Activated B cell treated with CpG ODN at 0.5 μM for 24 hours (primary cell): Measurements from ENCODE around the gene CTSH. TPM values are rescaled to one million over a fixed set of nuclear protein-coding genes. Genes with fewer than 3 reads are reported as not detected.

ENCODE experiments used
- ATAC-seq: fragments of 200-7000 bp; cut with Tn5 transposase; one replicate; pipeline ENCODE4 v1.10.0; 2021; ENCODE audit warnings: low read depth, mild to moderate bottlenecking, moderate library complexity
- CTCF ChIA-PET: fragments of 350-600 bp; sonication (Branson Sonifier 250); formaldehyde crosslinking; loops from one replicate; lab custom pipeline; 2021; ENCODE audit warnings: antibody characterized with exemption; lab: Charles Lee
- POLR2A ChIA-PET: fragments of 350-600 bp; sonication (Branson Sonifier 250); formaldehyde crosslinking; loops from one replicate; lab custom pipeline; 2021; ENCODE audit warnings: antibody characterized with exemption; lab: Charles Lee
- DNase-seq: peaks from one replicate; pipeline ENCODE4 v3.0.0; 2022
- H3K27ac Mint-ChIP-seq: one replicate; pipeline ENCODE4 v1.8.0; 2020; ENCODE audit warnings: mixed read lengths
- H3K27me3 Mint-ChIP-seq: one replicate; pipeline ENCODE4 v1.8.0; 2021; ENCODE audit warnings: mixed read lengths
- H3K36me3 Mint-ChIP-seq: one replicate; pipeline ENCODE4 v1.8.0; 2021; ENCODE audit warnings: low read depth, mixed read lengths
- H3K4me1 Mint-ChIP-seq: one replicate; pipeline ENCODE4 v1.8.0; 2021; ENCODE audit warnings: mixed read lengths
- H3K4me3 Mint-ChIP-seq: one replicate; pipeline ENCODE4 v1.8.0; 2020; ENCODE audit warnings: mild to moderate bottlenecking, mixed read lengths
- H3K9me3 Mint-ChIP-seq: one replicate; pipeline ENCODE4 v1.8.0; 2020; ENCODE audit warnings: mixed read lengths
- intact Hi-C: fragments of 100-400 bp; cut with micrococcal nuclease; formaldehyde crosslinking; loops from one replicate; pipeline ENCODE4 v1.15.1; 2024
- total RNA-seq: library from RNA; stranded (reverse); gene quantifications from 2 replicates; pipeline ENCODE4 v1.2.3, GENCODE V29; 2022
- TF ChIP-seq, protein P1 (sequence below): fragments of 200-600 bp; IDR thresholded peaks from one replicate; pipeline ENCODE4 v1.8.0; 2022; ENCODE audit warnings: antibody characterized with exemption, mild to moderate bottlenecking

The CTSH gene
- total RNA-seq, 1 donor from 2014 or later = 762 TPM

DNA sequence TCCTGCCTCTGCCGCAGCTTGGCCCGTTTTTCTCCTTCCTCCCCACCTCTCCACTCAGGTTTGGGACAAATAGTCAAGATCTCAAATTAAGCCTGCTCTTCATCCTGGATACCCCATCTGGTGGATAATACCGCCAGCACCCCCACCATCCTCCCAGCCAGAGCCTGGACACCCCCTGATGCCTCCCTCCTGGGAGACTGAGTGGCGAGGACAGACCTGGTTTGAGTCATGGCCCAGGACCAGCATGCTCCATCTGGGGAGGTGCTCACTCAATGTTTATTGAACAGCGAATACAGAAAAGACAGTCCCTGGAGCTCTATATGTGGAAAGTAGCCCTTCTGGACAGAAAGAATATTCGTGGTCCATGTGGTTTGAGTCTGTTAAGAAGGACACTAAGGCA lies 23.3 kb downstream of the CTSH start:
- H3K27ac Mint-ChIP-seq = peak overlapping the region; percentile 53
- ChIA-PET POLR2A (interaction anchor here (0.8 to 2.6 kb wide), 7 partner anchors 9 to 104 kb away, joined by 3 to 15 read pairs (median 8); partner anchors contain the start of gene MORF4L1), CTCF (interaction anchor here (0.9 to 2.8 kb wide), 8 partner anchors 11 to 263 kb away, joined by 3 to 17 read pairs (median 6); no protein-coding TSS in a partner anchor)
- DNase-seq (no peak), ATAC-seq (no peak)
- no peaks in the 10 kb centered on the region for H3K9me3 Mint-ChIP-seq
- no peaks in the 10 kb centered on the region for H3K27me3 Mint-ChIP-seq
- H3K4me3 Mint-ChIP-seq = no peak overlapping the region
- TF ChIP-seq, protein P1, sequence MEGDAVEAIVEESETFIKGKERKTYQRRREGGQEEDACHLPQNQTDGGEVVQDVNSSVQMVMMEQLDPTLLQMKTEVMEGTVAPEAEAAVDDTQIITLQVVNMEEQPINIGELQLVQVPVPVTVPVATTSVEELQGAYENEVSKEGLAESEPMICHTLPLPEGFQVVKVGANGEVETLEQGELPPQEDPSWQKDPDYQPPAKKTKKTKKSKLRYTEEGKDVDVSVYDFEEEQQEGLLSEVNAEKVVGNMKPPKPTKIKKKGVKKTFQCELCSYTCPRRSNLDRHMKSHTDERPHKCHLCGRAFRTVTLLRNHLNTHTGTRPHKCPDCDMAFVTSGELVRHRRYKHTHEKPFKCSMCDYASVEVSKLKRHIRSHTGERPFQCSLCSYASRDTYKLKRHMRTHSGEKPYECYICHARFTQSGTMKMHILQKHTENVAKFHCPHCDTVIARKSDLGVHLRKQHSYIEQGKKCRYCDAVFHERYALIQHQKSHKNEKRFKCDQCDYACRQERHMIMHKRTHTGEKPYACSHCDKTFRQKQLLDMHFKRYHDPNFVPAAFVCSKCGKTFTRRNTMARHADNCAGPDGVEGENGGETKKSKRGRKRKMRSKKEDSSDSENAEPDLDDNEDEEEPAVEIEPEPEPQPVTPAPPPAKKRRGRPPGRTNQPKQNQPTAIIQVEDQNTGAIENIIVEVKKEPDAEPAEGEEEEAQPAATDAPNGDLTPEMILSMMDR = no peak
- intact Hi-C loops = no loop called here
- H3K36me3 Mint-ChIP-seq = peaks cover 78% of the 10 kb centered on the region
- peaks cover 13% of the 10 kb centered on the region for H3K4me1 Mint-ChIP-seq

DNA sequence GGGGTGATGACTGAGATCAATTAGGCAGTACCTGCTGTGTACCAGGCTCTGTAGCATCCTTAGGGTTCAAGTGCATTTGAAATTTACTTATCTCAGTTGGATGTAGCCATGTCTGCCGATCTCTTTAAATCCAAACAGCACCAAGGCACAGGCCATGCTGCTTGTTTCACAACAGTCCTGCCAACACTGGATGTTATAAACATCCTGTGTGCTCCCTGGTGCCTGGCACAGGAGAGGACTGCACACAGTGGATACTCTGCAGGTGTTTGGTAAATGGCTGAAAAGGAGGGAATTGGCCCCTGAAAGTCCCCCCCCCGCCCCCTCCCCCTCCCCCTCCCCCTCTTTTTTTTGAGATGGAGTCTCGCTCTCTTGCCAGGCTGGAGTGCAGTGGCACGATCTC lies 27.0 kb downstream of the CTSH start:
- ChIA-PET POLR2A (interaction anchor here (0.7 kb wide), 2 partner anchors 61 to 81 kb away, joined by 3 to 6 read pairs; no protein-coding TSS in a partner anchor), CTCF (no interaction called here)
- peak overlapping the region; percentile 24 for H3K27ac Mint-ChIP-seq
- no peaks in the 10 kb centered on the region for H3K27me3 Mint-ChIP-seq
- intact Hi-C loops = no loop called here
- H3K4me3 Mint-ChIP-seq = no peak overlapping the region
- H3K4me1 Mint-ChIP-seq = peaks cover 12% of the 10 kb centered on the region
- H3K36me3 Mint-ChIP-seq = peaks cover 61% of the 10 kb centered on the region
- no peaks in the 10 kb centered on the region for H3K9me3 Mint-ChIP-seq
- ATAC-seq (no peak), DNase-seq (no peak)
- TF ChIP-seq, protein P1 = no peak

- intact Hi-C loops = no loop called here
- DNase-seq (no peak), ATAC-seq (no peak)
- Mint-ChIP-seq H3K4me1 (peaks cover 11% of the 10 kb centered on the region), H3K27me3 (no peaks in the 10 kb centered on the region), H3K36me3 (peaks cover 58% of the 10 kb centered on the region), H3K9me3 (no peaks in the 10 kb centered on the region), H3K27ac (no peak overlapping the region), H3K4me3 (no peak overlapping the region)
- TF ChIP-seq, protein P1 = no peak
- ChIA-PET POLR2A (interaction anchor here (0.7 to 1.1 kb wide), 2 partner anchors 30 to 88 kb away, joined by 3 to 4 read pairs; no protein-coding TSS in a partner anchor), CTCF (interaction anchor here (0.7 to 1.0 kb wide), 2 partner anchors 109 to 268 kb away, joined by 3 to 4 read pairs; no protein-coding TSS in a partner anchor)
Observed at GRCh38 chr15:78916088-78916487, 28.8 kb downstream of the CTSH start.

- no peak for DNase-seq
- TF ChIP-seq, protein P1 = no peak
- ChIA-PET POLR2A (interaction anchor here (1.1 kb wide), 1 partner anchor 88 kb away, joined by 3 read pairs; no protein-coding TSS in a partner anchor), CTCF (interaction anchor here (1.0 kb wide), 2 partner anchors 269 kb away, joined by 3 to 4 read pairs; no protein-coding TSS in a partner anchor)
- Mint-ChIP-seq H3K27me3 (no peaks in the 10 kb centered on the region), H3K27ac (peak overlapping the region; percentile 19), H3K4me3 (no peak overlapping the region), H3K36me3 (peaks cover 61% of the 10 kb centered on the region), H3K4me1 (peaks cover 11% of the 10 kb centered on the region), H3K9me3 (no peaks in the 10 kb centered on the region)
- intact Hi-C loops = no loop called here
- no peak for ATAC-seq
Observed at GRCh38 chr15:78915341-78916087, 29.3 kb downstream of the CTSH start.
